Measurements from ENCODE around the gene TEX9. TPM values are rescaled to one million over a fixed set of nuclear protein-coding genes. Genes with fewer than 3 reads are reported as not detected.
"Not testable (repeated sequence)": the region's sequence is repeated elsewhere in the genome, so short reads cannot be mapped to it uniquely, and the experiment has no call there.

The TEX9 gene
- total RNA-seq, 4 donors from 2014 or later = 18.3 to 27.5 (median 24.3) TPM

DNA sequence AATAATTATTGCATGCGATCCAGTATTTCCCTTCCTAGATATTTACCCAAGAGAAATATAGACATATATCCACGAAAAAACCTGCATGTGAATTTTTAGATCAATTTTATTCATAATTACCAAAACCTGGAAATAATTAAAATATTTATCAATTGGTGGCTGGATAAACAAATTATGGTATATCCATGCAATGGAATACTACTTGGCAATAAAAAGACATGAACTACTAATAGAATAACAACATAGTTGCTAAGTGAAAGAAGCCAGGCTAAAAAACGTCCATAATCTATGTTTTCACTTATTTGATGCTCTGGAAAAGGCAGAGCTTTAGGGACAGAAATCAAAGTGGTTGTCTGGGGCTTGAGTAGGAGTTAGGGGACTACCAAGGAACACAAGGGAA, 20.7 kb downstream of the TEX9 start:
- no peak overlapping the region for H3K4me3 ChIP-seq
- H3K36me3 ChIP-seq = no peaks in the 10 kb centered on the region
- no peaks in the 10 kb centered on the region for H3K4me1 ChIP-seq
- no peaks in the 10 kb centered on the region for H3K9me3 ChIP-seq
- no peak overlapping the region for H3K27ac ChIP-seq
- DNase-seq = no peak
- TF ChIP-seq, protein P1, sequence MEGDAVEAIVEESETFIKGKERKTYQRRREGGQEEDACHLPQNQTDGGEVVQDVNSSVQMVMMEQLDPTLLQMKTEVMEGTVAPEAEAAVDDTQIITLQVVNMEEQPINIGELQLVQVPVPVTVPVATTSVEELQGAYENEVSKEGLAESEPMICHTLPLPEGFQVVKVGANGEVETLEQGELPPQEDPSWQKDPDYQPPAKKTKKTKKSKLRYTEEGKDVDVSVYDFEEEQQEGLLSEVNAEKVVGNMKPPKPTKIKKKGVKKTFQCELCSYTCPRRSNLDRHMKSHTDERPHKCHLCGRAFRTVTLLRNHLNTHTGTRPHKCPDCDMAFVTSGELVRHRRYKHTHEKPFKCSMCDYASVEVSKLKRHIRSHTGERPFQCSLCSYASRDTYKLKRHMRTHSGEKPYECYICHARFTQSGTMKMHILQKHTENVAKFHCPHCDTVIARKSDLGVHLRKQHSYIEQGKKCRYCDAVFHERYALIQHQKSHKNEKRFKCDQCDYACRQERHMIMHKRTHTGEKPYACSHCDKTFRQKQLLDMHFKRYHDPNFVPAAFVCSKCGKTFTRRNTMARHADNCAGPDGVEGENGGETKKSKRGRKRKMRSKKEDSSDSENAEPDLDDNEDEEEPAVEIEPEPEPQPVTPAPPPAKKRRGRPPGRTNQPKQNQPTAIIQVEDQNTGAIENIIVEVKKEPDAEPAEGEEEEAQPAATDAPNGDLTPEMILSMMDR (IDR thresholded peaks at IDR 0.05) = no peak
- TF ChIP-seq POLR2A (IDR thresholded peaks at IDR 0.05) = no peak
- no peaks in the 10 kb centered on the region for H3K27me3 ChIP-seq

DNA sequence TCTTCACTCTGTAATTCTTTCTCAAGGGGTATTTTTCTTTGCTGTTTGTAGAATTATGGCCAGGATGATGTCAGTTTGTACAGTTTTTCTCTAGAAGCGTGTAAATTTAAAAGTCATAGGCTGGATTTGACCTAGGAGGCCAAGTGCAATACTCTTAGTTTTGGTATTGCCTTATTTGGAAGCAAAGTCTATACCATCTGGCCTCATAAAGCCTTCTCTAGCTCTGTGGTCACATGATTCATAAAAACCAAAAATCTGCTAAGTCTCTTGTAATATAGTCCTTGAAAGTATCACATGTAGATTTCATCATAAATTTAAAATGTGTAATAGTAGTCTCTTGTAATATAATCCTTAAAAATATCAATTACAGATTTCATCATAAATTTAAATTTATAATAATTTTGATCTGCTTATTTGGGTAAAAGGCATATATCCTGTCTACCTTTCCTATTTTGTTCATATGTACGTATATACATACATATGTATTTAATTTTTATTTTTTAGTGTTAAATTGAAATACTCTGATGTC, 25.6 kb downstream of the TEX9 start:
- Histone ChIP-seq H3K27ac (no peak overlapping the region), H3K27me3 (no peaks in the 10 kb centered on the region), H3K4me3 (no peak overlapping the region), H3K4me1 (peaks cover 0 to 6% (median 0%) of the 10 kb centered on the region in 4 donors), H3K9me3 (no peaks in the 10 kb centered on the region), H3K36me3 (no peaks in the 10 kb centered on the region)
- no peak for DNase-seq
- TF ChIP-seq POLR2A (IDR thresholded peaks at IDR 0.05) = no peak
- TF ChIP-seq, protein P1 (IDR thresholded peaks at IDR 0.05) = no peak

DNA sequence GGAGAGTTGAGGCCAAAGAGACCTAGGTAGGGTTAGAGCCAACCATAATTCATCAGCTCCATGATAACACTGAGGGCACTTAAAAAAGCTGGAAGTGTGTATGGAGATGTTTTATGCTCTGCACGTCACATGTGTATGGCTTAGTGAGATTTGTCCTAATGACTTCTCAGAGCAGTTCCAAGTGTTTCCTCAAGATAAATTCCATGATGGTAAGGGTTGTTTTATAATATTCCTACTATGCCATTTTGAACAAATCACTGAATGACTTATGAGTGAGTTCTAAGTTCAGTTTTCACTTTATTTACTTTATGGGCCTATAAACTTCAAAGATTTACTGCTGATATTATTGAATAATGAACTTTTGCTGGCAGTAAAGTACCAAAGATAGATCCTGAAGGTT, 28.1 kb downstream of the TEX9 start:
- TF ChIP-seq, protein P1 (IDR thresholded peaks at IDR 0.05) = peak in 1 of 6 experiments; percentile 21
- TF ChIP-seq POLR2A (IDR thresholded peaks at IDR 0.05) = no peak
- DNase-seq = no peak
- H3K36me3 ChIP-seq = no peaks in the 10 kb centered on the region

DNA sequence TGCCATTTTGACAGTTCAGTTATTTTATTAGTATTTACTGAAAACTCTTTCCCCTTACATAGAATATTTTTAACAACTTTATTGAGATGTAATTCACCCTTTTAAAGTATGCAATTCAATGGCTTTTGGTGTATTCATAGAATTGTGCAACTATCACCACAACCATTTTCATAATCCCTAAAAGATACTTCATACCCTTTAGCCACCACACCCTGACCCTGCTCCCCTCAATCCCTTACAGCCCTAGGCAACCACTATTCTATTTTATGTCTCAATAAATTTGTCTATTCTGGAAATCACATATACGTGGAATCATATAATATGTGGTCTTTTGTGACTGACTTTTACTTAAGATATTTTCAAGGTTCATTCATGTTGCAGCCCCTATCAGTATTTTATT, 29.7 kb downstream of the TEX9 start:
- Histone ChIP-seq H3K9me3 (no peaks in the 10 kb centered on the region), H3K4me3 (no peak overlapping the region), H3K27me3 (no peaks in the 10 kb centered on the region), H3K4me1 (peaks cover 0 to 6% (median 0%) of the 10 kb centered on the region in 4 donors), H3K27ac (no peak overlapping the region), H3K36me3 (no peaks in the 10 kb centered on the region)
- no peak for TF ChIP-seq POLR2A (IDR thresholded peaks at IDR 0.05)
- TF ChIP-seq, protein P1 (IDR thresholded peaks at IDR 0.05) = no peak
- DNase-seq = no peak

More for the DNA sequence above, 28.1 kb downstream of the TEX9 start:
- no peak overlapping the region for H3K4me3 ChIP-seq
- peaks cover 0 to 6% (median 0%) of the 10 kb centered on the region in 4 donors for H3K4me1 ChIP-seq
- H3K27ac ChIP-seq = peak overlapping the region in 2 of 4 donors; percentile 4 to 28
- no peaks in the 10 kb centered on the region for H3K27me3 ChIP-seq
- no peaks in the 10 kb centered on the region for H3K9me3 ChIP-seq

DNA sequence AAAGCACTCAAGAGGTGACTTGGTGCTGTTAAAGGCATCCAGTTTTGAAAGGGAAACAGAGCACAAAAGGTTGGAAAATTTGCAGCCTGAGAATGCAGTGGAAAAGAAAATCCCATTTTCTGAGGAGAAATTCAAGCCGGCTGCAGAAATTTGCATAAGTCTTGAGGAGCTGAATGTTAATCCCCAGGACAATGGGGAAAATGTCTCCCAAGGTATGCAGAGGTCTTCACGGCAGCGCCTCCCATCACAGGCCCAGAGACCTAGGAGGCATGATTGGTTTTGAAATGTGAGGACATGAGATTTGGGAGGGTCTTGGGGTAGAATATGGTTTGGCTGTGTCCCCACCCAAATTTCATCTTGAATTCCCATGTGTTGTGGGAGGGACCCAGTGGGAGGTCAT, 32.1 kb downstream of the TEX9 start:
- H3K36me3 ChIP-seq, H3K27ac ChIP-seq, DNase-seq, H3K27me3 ChIP-seq, H3K9me3 ChIP-seq, H3K4me1 ChIP-seq, H3K4me3 ChIP-seq: not testable (repeated sequence)

DNA sequence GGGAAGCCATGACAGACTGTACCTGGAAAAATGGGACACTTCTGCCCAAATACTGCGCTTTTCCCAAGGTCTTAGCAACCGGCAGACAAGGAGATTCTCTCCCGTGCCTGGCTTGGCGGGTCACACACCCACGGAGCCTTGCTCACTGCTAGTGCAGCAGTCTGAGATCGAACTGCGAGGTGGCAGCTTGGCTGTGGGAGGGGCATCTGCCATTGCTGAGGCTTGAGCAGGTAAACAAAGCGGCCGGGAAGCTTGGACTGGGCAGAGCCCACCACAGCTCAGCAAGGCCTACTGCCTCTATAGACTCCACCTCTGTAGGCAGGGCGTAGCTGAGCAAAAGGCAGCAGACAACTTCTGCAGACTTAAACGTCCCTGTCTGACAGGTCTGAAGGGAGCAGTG, 34.0 kb downstream of the TEX9 start:
- H3K4me1 ChIP-seq, H3K4me3 ChIP-seq, H3K27me3 ChIP-seq, H3K27ac ChIP-seq, DNase-seq, H3K36me3 ChIP-seq, H3K9me3 ChIP-seq: not testable (repeated sequence)

DNA sequence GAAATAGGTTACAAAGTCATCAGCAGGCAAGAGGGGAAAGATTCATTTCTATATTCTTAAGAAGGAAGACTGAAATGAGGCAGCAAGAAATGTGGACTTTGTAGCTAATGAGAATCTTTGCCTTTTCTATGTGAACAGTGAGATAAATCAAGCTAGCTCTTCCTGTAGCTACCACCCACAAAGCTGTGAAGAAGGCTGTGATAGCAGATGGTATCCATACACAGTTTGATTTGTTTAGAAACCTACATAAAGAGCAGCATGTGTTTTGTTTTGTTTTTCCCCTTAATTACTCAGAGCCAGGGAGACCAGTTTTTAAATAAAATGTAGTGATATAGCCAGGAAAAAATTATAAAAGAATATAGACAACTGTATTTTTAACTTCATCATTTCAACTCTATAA, 45.5 kb downstream of the TEX9 start:
- H3K4me1 ChIP-seq = no peaks in the 10 kb centered on the region
- TF ChIP-seq, protein P1 (IDR thresholded peaks at IDR 0.05) = no peak
- no peak for TF ChIP-seq POLR2A (IDR thresholded peaks at IDR 0.05)
- no peak overlapping the region for H3K27ac ChIP-seq
- no peaks in the 10 kb centered on the region for H3K27me3 ChIP-seq
- no peaks in the 10 kb centered on the region for H3K36me3 ChIP-seq
- no peak for DNase-seq
- no peaks in the 10 kb centered on the region for H3K9me3 ChIP-seq
- H3K4me3 ChIP-seq = no peak overlapping the region

All from Peyer's patch (tissue), 4 donors.